Measurements from ENCODE around the gene AGMAT.

DNA sequence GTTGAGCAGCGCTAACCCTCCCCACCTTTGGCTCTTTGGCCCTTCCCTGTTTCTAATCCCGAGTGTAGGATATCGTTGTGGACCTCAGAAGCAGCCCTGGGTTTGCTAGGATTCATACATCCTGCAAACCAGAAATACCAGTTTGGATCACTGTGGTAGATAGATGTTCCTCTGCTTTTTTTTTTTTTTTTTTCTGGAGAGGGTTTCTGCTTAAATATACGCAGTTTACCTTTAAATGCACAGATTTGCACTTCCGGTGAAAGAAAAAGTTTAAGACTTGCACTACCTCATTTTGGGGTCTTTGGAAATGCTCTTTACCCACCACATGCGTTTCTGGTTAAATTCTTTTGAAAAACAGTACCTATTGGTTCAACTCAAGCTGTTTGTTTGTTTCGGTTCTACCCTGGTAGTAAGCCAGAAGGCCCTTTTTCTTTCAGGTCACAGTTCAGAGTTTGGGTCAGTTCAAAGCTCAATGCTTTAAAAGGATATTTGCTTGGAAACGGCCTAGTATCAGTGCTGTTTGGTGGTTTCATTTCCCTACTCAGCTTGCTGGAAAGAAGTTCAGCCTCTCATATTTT is 33.3 kb upstream of the AGMAT start:
- TF ChIP-seq, protein P1, sequence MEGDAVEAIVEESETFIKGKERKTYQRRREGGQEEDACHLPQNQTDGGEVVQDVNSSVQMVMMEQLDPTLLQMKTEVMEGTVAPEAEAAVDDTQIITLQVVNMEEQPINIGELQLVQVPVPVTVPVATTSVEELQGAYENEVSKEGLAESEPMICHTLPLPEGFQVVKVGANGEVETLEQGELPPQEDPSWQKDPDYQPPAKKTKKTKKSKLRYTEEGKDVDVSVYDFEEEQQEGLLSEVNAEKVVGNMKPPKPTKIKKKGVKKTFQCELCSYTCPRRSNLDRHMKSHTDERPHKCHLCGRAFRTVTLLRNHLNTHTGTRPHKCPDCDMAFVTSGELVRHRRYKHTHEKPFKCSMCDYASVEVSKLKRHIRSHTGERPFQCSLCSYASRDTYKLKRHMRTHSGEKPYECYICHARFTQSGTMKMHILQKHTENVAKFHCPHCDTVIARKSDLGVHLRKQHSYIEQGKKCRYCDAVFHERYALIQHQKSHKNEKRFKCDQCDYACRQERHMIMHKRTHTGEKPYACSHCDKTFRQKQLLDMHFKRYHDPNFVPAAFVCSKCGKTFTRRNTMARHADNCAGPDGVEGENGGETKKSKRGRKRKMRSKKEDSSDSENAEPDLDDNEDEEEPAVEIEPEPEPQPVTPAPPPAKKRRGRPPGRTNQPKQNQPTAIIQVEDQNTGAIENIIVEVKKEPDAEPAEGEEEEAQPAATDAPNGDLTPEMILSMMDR (IDR thresholded peaks at IDR 0.05 in 8 of 11, conservative IDR thresholded peaks at IDR 0.05 in 3 of 11): no peak
- TF ChIP-seq POLR2A (IDR thresholded peaks at IDR 0.05): no peak
- no peak for TF ChIP-seq POLR2AphosphoS5 (IDR thresholded peaks at IDR 0.05)

Data from spleen (tissue), 7 donors.